GM12873 (cell line): ENCODE results near the gene BGLAP.

Experiments
- CTCF ChIP-seq: IDR thresholded peaks from 2 replicates; pipeline ENCODE4 v1.5.1; 2012; ENCODE audit warnings: low read depth, mild to moderate bottlenecking, moderate library complexity, low read length, control low read depth; ENCODE audit not compliant: insufficient read depth; ENCODE audit errors: missing control alignments

Gene BGLAP

DNA sequence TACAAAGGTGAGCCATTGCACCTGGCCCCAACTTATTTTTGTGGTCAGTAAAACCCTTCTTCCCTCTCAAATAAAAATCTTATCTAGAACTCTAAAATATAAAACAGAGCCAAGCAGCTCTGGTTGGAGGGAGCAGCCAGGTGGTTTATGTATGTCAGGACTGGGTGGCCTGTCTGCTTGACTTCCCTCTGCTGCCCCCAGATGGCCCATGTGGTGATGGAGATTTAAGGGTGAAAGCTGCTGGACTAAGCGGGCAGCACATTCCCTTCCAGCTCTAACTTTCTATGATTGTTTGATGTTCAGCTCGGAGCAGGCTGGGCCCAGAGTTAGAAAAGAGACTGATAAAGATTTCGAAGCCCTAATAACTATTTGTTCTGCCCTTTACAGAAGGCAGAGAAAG lies 17.8 kb downstream of the BGLAP start:
- TF ChIP-seq CTCF = no peak

DNA sequence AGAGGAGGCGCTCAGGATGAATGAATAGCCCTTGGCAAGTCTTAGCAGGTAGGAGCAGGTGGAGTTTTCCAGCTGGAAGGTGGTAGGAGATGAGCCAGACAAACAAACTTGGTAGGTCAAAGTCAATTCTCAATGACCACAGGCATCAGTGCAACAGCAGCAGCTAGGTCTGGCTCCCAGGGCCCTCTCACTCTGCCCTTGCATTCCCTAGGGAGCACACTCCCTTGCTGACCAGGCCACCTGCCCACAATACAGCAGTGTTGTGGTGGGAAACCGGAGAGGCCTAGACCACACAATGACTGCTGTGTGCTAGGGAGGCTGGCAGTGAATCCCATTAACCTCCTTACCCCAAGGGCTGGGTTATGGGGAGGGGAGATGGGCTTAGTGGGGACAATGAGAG lies 18.9 kb downstream of the BGLAP start:
- no peak for TF ChIP-seq CTCF

GRCh38 chr1:156262461-156263287 lies 20.7 kb downstream of the BGLAP start:
- no peak for TF ChIP-seq CTCF

DNA sequence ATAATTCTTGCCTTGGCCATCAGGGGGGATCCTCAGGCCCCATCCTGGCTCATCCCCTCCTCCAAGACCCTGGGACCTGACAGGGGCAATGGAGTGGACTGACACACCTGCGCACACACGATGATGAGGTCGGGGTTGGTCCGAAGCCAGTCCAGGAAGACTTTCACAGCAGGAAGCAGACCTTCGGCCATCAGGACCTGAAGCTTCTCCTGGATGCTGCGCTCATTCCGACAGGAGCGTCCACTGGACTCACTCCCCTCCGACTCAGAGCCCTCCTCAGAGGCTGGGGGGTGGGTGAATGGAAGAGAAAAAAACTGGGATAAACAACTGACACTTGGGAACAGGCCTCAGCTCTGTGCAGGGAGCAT lies 21.3 kb downstream of the BGLAP start:
- TF ChIP-seq CTCF = no peak

GRCh38 chr1:156266051-156266450 lies 24.1 kb downstream of the BGLAP start:
- TF ChIP-seq CTCF = no peak

DNA sequence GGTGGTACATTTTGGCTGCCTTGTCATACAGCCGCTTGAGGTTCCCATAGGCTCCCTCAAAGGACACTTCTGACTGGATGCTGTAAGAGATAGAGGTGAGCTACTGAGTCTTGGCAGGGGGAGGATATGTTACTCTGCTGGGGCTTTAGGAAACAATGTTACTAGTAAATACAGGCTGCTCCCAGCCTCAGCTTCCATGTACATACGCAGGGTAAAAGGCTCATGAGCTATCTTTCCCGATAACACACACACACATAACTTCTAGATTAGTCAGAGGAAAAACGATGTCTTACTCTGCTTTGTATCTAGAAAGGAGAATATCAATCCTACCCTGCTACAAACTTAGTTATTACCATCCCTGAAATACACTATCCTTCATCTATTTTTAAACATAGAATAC lies 26.4 kb downstream of the BGLAP start:
- no peak for TF ChIP-seq CTCF

DNA sequence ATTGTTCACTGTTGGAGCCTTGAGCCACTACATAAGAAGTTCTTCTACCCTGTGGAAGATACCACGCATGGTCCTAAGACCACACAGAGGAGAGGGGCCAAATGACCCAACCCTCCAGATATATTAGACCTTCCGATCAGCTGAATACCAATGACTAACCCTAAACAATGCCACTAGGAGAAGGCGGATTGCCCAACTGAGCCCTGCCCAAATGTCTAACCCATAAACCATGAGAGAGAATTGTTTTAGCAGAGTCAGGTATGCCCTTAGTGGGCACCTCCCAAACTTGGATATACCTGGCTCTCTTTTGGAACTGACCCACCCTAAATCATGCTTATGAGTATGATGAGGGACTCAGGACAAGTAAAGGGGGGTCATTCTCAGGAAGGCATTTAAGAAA lies 28.3 kb downstream of the BGLAP start:
- TF ChIP-seq CTCF = no peak
